T-helper 1 cell treated with Interleukin-12 subunit alpha and Interleukin-12 subunit beta and Interleukin-4 antibody, amounts not matched to agents 30 μg/mL and 1 μg/mL, for 36 hours (primary cell): ENCODE data around the gene SLC24A3.

Experiments used
- H3K27ac Mint-ChIP-seq: one replicate; pipeline ENCODE4 v1.8.0; 2021; ENCODE audit warnings: mild to moderate bottlenecking, mixed read lengths
- H3K27me3 Mint-ChIP-seq: one replicate; pipeline ENCODE4 v1.8.0; 2021; ENCODE audit warnings: low read depth, mixed read lengths
- H3K36me3 Mint-ChIP-seq: one replicate; pipeline ENCODE4 v1.8.0; 2021; ENCODE audit warnings: low read depth, mixed read lengths
- H3K4me1 Mint-ChIP-seq: one replicate; pipeline ENCODE4 v1.8.0; 2021; ENCODE audit warnings: low read depth, mixed read lengths
- H3K4me3 Mint-ChIP-seq: one replicate; pipeline ENCODE4 v1.8.0; 2021; ENCODE audit warnings: mild to moderate bottlenecking, moderate library complexity, mixed read lengths
- H3K9me3 Mint-ChIP-seq: one replicate; pipeline ENCODE4 v1.8.0; 2021; ENCODE audit warnings: mixed read lengths

The SLC24A3 gene

DNA sequence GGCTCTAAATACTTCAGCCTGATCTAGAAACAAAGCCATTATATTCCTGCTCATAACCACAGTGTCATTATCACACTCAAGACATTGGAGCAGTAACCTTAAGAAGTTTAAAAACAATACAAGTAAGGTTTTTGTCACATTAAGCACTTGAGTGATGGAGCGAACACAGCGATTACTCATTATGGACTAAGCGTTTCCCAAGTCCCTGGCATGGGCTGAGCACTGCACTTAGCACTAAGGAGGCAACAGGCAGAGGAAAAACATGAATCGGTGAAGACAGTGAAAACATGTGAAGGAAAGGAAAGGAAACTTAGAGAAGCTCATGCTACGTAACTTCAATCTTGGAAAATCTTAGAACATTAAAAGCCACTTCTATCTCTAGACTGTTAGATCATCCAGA lies 108.7 kb downstream of the SLC24A3 start:
- no peak overlapping the region for H3K27ac Mint-ChIP-seq
- H3K4me1 Mint-ChIP-seq, result no peaks in the 10 kb centered on the region
- no peaks in the 10 kb centered on the region for H3K9me3 Mint-ChIP-seq
- no peaks in the 10 kb centered on the region for H3K36me3 Mint-ChIP-seq
- H3K27me3 Mint-ChIP-seq, result no peaks in the 10 kb centered on the region
- H3K4me3 Mint-ChIP-seq, result no peak overlapping the region

DNA sequence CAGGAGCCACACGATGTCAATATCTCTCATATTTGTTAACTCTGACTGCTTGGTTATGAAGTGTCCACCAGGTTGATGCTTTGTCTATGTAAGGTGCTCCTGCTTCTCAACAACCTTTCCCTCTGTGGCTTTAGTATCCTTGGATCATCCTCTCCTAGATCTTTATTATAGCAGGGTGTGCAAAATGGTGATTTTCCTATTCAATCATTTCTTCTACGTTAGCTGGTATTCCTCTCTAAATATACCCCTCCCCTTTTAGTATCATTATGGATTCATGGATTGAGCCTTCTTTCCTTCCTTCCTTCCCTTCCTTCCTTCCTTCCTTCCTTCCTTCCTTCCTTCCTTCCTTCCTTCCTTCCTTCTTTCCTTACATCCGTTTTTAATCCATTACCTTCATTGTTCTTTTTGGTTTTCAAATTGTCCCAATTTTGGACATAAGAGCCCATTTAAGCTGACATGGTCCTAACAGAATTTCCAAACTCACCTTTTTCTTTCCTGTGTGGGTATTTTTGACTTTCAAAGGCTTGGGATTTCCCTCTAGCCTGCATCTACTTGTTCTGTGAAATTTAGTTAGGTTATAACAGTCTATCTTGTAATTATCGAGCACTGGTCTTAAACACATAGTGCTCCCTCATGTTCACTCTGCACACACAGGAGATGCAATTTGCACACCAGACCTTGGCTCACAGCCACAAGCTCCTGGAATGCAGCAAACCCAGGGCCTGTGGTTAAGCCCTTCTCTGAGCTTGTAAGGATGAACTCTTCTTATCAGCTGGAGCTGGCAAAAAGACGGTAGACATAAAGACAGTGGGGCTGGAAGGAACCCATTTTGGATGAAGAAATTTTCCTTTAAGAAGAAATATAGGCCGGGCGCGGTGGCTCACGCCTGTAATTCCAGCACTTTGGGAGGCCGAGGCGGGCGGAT lies 109.9 kb downstream of the SLC24A3 start:
- no peaks in the 10 kb centered on the region for H3K36me3 Mint-ChIP-seq
- H3K9me3 Mint-ChIP-seq, result no peaks in the 10 kb centered on the region
- no peaks in the 10 kb centered on the region for H3K27me3 Mint-ChIP-seq
- H3K4me3 Mint-ChIP-seq, result no peak overlapping the region
- H3K4me1 Mint-ChIP-seq, result no peaks in the 10 kb centered on the region
- H3K27ac Mint-ChIP-seq, result no peak overlapping the region

DNA sequence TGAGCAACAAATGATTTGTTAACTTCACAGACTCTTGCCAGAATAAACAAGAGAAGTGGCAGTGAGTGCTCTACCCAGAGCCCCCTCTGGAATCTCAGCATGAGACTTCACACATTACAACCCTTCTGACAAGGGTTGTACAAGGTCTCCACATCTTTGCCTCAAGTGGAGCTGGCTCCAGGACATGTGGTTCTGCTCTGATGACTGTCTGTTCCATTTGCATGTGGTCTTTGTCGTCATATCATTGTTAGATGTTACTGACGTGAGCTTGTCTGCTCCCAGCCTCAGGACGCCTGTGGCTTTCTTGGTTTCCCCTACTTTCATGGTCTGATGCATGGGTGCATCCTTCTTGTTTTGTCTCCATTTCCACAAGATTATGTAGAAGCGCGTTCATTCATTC lies 115.0 kb downstream of the SLC24A3 start:
- Mint-ChIP-seq H3K9me3 (no peaks in the 10 kb centered on the region), H3K27me3 (no peaks in the 10 kb centered on the region), H3K4me1 (no peaks in the 10 kb centered on the region), H3K4me3 (no peak overlapping the region), H3K36me3 (no peaks in the 10 kb centered on the region), H3K27ac (no peak overlapping the region)

- H3K4me1 Mint-ChIP-seq, result no peaks in the 10 kb centered on the region
- no peak overlapping the region for H3K27ac Mint-ChIP-seq
- H3K36me3 Mint-ChIP-seq, result no peaks in the 10 kb centered on the region
- no peaks in the 10 kb centered on the region for H3K9me3 Mint-ChIP-seq
- no peaks in the 10 kb centered on the region for H3K27me3 Mint-ChIP-seq
- H3K4me3 Mint-ChIP-seq, result no peak overlapping the region
These were observed 116.2 kb downstream of the SLC24A3 start for GRCh38 chr20:19328676-19329075.

DNA sequence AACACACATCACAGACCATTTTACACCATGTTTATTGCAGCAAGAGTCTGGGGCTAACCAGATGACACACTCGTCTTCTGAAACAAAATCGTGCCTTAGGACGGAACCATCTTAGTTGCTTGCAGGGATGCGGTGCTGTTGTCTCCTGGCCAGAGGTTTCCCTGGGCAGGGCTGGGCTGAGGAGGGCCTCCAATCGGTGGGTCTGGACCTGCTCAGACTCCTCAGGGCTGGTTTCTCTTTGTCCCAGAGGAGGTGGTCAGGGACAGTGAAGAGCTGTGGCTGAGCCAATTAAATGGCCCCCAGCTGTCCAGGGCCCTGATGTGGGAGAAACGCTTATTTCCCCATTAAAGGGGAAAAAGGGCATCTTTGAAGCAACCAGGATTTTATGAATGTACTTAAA lies 117.6 kb downstream of the SLC24A3 start:
- Mint-ChIP-seq H3K9me3 (no peaks in the 10 kb centered on the region), H3K27me3 (no peaks in the 10 kb centered on the region), H3K4me1 (no peaks in the 10 kb centered on the region), H3K27ac (no peak overlapping the region), H3K4me3 (no peak overlapping the region), H3K36me3 (no peaks in the 10 kb centered on the region)

GRCh38 chr20:19330731-19331130 lies 118.3 kb downstream of the SLC24A3 start:
- no peaks in the 10 kb centered on the region for H3K36me3 Mint-ChIP-seq
- no peaks in the 10 kb centered on the region for H3K9me3 Mint-ChIP-seq
- no peaks in the 10 kb centered on the region for H3K27me3 Mint-ChIP-seq
- no peak overlapping the region for H3K27ac Mint-ChIP-seq
- no peaks in the 10 kb centered on the region for H3K4me1 Mint-ChIP-seq
- H3K4me3 Mint-ChIP-seq, result no peak overlapping the region

GRCh38 chr20:19333563-19333962 lies 121.1 kb downstream of the SLC24A3 start:
- H3K4me3 Mint-ChIP-seq, result no peak overlapping the region
- H3K36me3 Mint-ChIP-seq, result no peaks in the 10 kb centered on the region
- H3K27me3 Mint-ChIP-seq, result no peaks in the 10 kb centered on the region
- H3K9me3 Mint-ChIP-seq, result no peaks in the 10 kb centered on the region
- H3K27ac Mint-ChIP-seq, result no peak overlapping the region
- no peaks in the 10 kb centered on the region for H3K4me1 Mint-ChIP-seq

DNA sequence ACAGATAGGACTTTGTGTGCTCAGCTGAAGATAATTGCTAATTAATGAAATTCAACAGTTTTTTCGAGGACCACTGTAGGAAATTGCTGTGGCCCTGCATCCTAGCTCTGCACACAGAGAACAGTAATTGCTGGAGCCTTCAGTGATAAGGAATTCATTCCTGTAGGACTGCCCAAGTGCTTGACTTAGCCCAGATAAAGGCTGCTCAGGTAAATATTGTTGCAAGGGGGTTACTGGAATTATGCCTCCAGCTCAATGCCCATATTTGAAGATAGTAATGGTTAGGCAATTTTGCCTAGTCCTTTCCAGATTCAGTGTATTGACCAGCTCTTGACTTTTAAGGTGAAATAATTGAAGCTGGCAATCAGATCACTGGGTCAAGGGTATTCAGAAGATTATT lies 122.9 kb downstream of the SLC24A3 start:
- H3K27me3 Mint-ChIP-seq, result no peaks in the 10 kb centered on the region
- no peaks in the 10 kb centered on the region for H3K4me1 Mint-ChIP-seq
- no peak overlapping the region for H3K27ac Mint-ChIP-seq
- H3K9me3 Mint-ChIP-seq, result no peaks in the 10 kb centered on the region
- H3K36me3 Mint-ChIP-seq, result no peaks in the 10 kb centered on the region
- H3K4me3 Mint-ChIP-seq, result no peak overlapping the region

DNA sequence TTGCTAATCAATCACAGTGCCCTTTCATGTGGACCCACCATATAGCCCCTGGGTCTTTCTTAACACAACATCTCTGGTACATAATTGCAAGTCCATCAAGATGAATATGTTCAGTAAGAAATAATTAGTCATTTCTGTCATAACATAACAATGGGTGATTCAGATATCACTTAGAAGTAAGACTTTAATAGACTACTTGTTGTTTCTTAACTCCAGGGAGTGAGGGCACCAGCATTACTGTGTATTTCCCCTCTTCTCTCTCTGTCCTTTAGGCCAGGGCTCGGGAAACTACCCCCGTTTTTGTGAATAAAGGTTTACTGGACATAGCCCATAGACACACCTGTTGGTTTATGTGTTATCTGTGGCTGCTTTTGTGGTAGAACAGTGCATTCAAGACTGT lies 123.5 kb downstream of the SLC24A3 start:
- no peaks in the 10 kb centered on the region for H3K4me1 Mint-ChIP-seq
- H3K9me3 Mint-ChIP-seq, result no peaks in the 10 kb centered on the region
- H3K27me3 Mint-ChIP-seq, result no peaks in the 10 kb centered on the region
- H3K36me3 Mint-ChIP-seq, result no peaks in the 10 kb centered on the region
- H3K4me3 Mint-ChIP-seq, result no peak overlapping the region
- H3K27ac Mint-ChIP-seq, result no peak overlapping the region

GRCh38 chr20:19336631-19337030 lies 124.2 kb downstream of the SLC24A3 start:
- Mint-ChIP-seq H3K36me3 (no peaks in the 10 kb centered on the region), H3K4me1 (no peaks in the 10 kb centered on the region), H3K9me3 (no peaks in the 10 kb centered on the region), H3K4me3 (no peak overlapping the region), H3K27me3 (no peaks in the 10 kb centered on the region), H3K27ac (no peak overlapping the region)

- H3K27me3 Mint-ChIP-seq, result no peaks in the 10 kb centered on the region
- no peak overlapping the region for H3K4me3 Mint-ChIP-seq
These were observed 125.9 kb downstream of the SLC24A3 start for GRCh38 chr20:19338380-19338779.

DNA sequence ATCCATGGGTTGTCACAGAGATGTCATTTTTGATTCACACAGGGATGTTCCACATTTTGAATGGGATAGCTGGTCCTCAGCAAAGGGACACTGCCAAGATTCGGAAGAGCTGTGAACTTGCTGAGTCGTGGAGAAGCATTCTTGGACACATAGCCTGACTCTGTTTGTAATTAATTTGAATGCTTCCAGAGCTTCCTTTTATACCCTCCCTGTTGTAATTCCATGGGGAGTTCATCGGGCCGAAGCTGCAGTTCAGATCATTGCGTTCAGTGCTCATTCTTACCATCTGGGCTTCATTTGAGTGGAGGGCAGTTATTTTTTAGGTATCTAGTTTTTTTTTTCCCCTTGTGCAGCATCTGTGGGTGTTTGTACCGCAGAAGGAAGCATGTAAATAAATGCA lies 126.5 kb downstream of the SLC24A3 start:
- Mint-ChIP-seq H3K27me3 (no peaks in the 10 kb centered on the region), H3K9me3 (no peaks in the 10 kb centered on the region), H3K36me3 (no peaks in the 10 kb centered on the region), H3K27ac (no peak overlapping the region), H3K4me1 (no peaks in the 10 kb centered on the region), H3K4me3 (no peak overlapping the region)

More at GRCh38 chr20:19338380-19338779, 125.9 kb downstream of the SLC24A3 start:
- no peaks in the 10 kb centered on the region for H3K4me1 Mint-ChIP-seq
- H3K27ac Mint-ChIP-seq, result no peak overlapping the region
- no peaks in the 10 kb centered on the region for H3K9me3 Mint-ChIP-seq
- no peaks in the 10 kb centered on the region for H3K36me3 Mint-ChIP-seq

GRCh38 chr20:19341348-19342053 lies 129.1 kb downstream of the SLC24A3 start:
- no peaks in the 10 kb centered on the region for H3K27me3 Mint-ChIP-seq
- no peak overlapping the region for H3K27ac Mint-ChIP-seq
- no peaks in the 10 kb centered on the region for H3K36me3 Mint-ChIP-seq
- no peaks in the 10 kb centered on the region for H3K9me3 Mint-ChIP-seq
- H3K4me3 Mint-ChIP-seq, result no peak overlapping the region
- no peaks in the 10 kb centered on the region for H3K4me1 Mint-ChIP-seq

GRCh38 chr20:19344341-19344740 lies 131.9 kb downstream of the SLC24A3 start:
- no peaks in the 10 kb centered on the region for H3K27me3 Mint-ChIP-seq
- no peaks in the 10 kb centered on the region for H3K9me3 Mint-ChIP-seq
- H3K27ac Mint-ChIP-seq, result no peak overlapping the region
- H3K4me3 Mint-ChIP-seq, result no peak overlapping the region
- H3K36me3 Mint-ChIP-seq, result no peaks in the 10 kb centered on the region
- H3K4me1 Mint-ChIP-seq, result no peaks in the 10 kb centered on the region

DNA sequence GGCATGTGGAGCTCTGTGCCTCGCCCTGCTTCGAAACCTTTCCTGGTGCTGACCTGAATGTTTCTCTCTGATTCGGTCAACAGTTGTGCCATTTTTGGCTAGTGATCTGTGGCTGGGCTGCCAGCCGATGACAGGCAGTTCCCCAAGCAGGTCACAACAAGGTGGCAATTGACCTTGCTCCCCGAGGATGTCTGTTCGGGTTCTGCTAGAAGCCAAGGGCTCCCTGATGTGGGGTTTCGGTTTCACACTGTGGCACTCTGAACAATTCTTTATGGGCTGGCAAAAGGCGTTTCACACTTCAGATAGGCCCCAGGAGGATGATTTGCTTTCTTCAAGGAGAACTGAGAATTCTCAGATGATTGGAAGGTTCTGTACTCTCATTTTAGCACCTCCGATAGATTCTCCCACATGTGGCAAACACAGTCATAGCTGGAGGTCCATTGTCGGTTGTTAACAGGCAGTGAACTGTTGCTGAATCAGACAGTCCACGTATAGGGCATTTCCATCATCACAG lies 135.6 kb downstream of the SLC24A3 start:
- H3K27ac Mint-ChIP-seq, result no peak overlapping the region
- no peaks in the 10 kb centered on the region for H3K36me3 Mint-ChIP-seq
- no peaks in the 10 kb centered on the region for H3K27me3 Mint-ChIP-seq
- H3K4me3 Mint-ChIP-seq, result no peak overlapping the region
- no peaks in the 10 kb centered on the region for H3K4me1 Mint-ChIP-seq
- H3K9me3 Mint-ChIP-seq, result no peaks in the 10 kb centered on the region
